Dermis microvascular lymphatic vessel endothelial cell (primary cell): ENCODE results near the gene RALGPS2. TPM values are rescaled to one million over a fixed set of nuclear protein-coding genes. Genes with fewer than 3 reads are reported as not detected.

Experiments used
- DNase-seq, 2 donors: peaks; one replicate each; pipeline versions ENCODE4 v3.0.0 to v3.0.0-alpha.2; 2010; ENCODE audit warnings: low read depth in 2 of 2
- total RNA-seq: library from RNA; depleted of rRNA; stranded (reverse); fragments of >200 nt; gene quantifications from 2 replicates; pipeline ENCODE4 v1.2.1, GENCODE V29; 2014

Gene RALGPS2
- total RNA-seq, 1 donor from 2014 or later: 22.5 TPM

DNA sequence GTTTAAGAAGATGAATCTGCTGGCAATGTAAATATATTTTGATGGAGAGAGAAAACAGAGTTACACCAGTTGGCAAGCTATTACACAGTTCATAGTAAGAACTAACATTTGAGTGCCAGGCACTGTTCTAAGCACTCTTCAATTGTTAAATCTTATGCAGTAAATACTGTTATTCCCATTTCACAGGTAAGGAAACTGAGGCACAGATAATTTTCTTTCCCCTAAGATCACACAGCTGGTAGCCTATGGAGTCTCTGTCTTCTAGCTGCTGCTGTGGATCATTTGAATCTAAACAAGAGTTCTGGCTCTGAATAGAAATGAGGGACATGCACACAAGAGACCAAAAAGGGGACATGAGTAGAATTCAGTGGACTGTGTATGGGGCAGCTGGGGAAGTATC, 137.8 kb downstream of the RALGPS2 start:
- DNase-seq: no peak

GRCh38 chr1:178864326-178864725, 139.3 kb downstream of the RALGPS2 start:
- DNase-seq: no peak

- DNase-seq: no peak
Observed at GRCh38 chr1:178867670-178868069, 142.6 kb downstream of the RALGPS2 start.

- no peak for DNase-seq
Observed at GRCh38 chr1:178868706-178869105, 143.7 kb downstream of the RALGPS2 start.

DNA sequence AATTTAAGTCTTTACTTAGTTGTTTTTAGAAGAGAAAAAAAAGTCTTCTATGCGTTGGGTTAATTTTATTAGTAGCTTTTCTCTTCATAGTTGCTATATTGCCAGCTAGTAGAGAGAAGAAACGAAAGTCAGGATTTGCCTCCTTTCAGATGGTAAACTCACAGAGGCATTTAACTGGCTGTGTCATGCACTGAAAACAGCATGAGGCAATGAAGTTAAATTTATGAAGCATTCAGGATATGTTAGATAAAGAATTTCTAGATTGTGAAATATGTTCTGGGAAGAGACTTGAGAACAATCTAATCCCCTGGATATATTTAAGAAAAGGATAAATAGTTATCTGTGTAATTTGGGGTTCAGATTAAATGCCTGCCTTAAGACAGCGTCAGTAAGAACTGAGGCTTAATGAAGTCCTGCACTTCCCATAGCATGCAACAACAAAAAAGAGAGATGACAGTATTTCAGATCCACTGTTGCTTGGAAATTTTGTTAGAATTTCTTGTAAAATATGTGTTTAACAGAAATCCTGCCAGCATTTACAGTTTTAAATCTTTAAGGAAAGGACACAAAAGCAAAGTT, 144.2 kb downstream of the RALGPS2 start:
- no peak for DNase-seq

- DNase-seq: no peak
Observed at GRCh38 chr1:178870221-178870620, 145.2 kb downstream of the RALGPS2 start.

GRCh38 chr1:178870944-178871343, 145.9 kb downstream of the RALGPS2 start, which contains the start of gene ANGPTL1:
Gene ANGPTL1 (minus strand): TSS chr1:178871077. CDS start chr1:178865776, 5,301 bp downstream.
- peak in 1 of 2 donors; percentile 19 for DNase-seq

GRCh38 chr1:178871551-178872320, 146.7 kb downstream of the RALGPS2 start:
- peak in 1 of 2 donors; percentile 47 for DNase-seq

GRCh38 chr1:178874966-178875365, 149.9 kb downstream of the RALGPS2 start:
- no peak for DNase-seq

GRCh38 chr1:178875936-178876335, 150.9 kb downstream of the RALGPS2 start:
- DNase-seq: no peak

DNA sequence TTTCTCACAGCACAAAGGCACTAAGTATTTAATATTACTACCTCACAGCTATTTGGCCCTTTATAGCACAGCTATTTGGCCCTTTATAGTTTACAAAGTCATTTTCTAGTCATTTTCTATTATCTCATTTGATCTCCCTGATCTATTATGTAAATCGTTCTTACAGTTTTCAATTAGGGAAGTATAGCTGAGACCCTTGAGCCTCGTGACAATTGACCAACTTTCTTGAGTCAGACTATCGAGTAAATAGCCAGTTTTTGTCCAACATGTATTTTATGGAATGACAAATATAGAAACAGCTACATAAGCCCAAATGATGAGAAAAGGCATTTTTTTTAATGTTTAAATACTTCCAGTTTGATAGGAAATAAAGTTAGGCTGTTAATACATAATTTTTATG, 152.9 kb downstream of the RALGPS2 start:
- DNase-seq: no peak

GRCh38 chr1:178881950-178882349, 156.9 kb downstream of the RALGPS2 start:
- DNase-seq: no peak

GRCh38 chr1:178885869-178886268, 160.8 kb downstream of the RALGPS2 start:
- no peak for DNase-seq

GRCh38 chr1:178886551-178886950, 161.5 kb downstream of the RALGPS2 start:
- no peak for DNase-seq

DNA sequence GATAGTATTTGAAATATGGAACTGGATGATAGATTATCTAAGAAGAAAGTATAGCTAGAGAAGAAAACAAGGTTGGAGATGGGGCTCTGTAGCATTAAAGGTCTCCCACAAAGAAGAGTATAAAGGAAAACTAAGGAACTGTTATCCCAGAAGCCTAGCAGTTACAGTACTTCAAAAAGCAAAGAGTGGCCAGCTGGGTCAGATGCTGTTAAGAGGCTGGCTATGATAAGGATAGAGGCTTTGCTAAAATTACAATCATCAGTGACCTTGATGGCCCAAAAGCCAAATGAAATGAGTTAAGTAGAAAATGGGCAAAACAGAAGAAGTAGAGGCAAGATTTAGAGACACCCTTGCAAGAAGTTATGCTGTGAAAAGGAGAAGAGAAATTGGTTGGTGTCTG, 170.9 kb downstream of the RALGPS2 start:
- DNase-seq: no peak

- no peak for DNase-seq
Observed at GRCh38 chr1:178898401-178898800, 173.4 kb downstream of the RALGPS2 start.

DNA sequence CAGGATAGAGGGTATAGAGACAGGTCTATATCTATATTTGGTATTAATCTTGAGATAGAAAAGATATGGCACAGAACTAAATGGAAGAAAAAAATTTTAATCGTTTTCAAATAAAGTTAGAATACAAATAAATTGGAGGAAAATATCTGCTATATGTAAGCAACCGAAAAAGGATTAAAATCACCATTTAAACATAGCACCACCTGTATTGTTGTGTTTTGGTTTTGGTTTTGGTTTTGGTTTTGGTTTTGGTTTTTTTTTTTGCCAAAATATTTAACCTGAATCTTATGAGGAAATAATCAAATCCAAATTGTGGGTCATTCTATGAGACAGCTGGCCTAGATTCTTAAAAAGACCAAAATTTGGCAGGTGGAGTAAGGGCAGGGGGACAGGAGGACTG, 174.4 kb downstream of the RALGPS2 start:
- DNase-seq: no peak

DNA sequence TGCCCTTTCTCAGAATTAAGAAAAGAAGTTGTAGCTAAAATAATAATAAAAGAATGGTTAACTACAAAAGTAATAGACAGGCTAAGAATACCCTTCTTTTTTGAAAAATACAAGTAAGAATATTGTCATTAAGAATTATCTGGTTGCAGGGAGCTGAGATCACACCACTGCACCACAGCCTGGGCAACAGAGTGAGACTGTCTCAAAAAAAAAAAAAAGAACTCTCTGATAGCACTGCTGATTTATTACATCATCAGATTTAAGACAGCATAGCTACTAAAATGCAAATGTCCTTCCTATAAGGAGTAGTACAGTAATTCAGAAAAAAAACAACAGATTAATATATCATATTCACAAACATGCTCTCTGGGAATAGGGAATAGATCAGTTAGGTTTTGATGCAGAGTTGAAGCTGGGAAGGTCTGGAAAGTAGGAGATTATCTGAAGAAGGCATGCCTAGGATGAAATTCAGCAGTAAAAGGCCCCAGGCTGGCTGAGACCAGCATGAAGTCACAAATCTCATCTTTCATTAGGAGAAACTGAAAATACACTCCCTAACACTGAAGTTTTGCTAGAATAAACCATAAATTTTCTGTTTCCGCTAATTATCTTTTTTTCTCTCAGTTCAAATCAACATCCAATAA, 176.6 kb downstream of the RALGPS2 start:
- no peak for DNase-seq

- DNase-seq: no peak
Observed at GRCh38 chr1:178908358-178908757, 183.3 kb downstream of the RALGPS2 start.

- DNase-seq: no peak
Observed at GRCh38 chr1:178910023-178910422, 185.0 kb downstream of the RALGPS2 start.

DNA sequence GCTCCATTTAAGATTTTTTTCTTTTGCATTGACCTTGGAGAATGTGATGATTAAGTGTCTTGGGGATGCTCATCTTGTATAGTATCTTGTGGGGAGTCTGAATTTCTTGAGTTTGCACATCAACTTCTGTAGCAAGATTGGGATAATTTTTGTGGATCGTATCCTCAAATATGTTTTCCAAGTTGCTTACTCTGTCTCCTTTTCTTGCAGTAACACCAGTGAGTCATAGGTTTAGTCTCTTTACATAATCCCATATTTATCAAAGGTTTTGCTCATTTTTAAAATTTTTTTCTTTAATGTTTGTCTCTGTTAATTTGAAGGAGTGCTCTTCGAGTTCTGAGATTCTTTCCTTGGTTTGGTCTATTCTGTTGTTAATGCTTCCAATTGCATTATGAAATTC, 187.6 kb downstream of the RALGPS2 start:
- no peak for DNase-seq

- no peak for DNase-seq
Observed at GRCh38 chr1:178916448-178917174, 191.6 kb downstream of the RALGPS2 start.
